Measurements from ENCODE around the gene CLEC1B.
"Not testable (repeated sequence)": the region's sequence is repeated elsewhere in the genome, so short reads cannot be mapped to it uniquely, and the experiment has no call there.

The CLEC1B gene

DNA sequence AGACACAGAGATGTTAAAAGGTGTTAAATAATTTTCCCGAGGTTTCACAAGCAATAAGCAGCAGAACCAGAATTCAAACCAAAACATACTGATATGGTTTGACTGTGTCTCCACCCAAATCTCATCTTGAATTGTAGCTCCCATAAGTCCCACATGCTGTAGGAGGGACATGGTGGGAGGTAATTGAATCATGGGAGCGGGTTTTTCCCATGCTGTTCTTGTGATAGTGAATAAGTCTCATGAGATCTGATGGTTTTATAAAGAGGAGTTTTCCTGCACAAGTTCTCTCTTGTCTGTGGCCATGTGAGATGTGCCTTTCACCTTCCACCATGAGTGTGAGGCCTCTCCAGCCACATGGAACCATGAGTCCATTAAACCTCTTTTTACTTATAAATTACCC lies 24.2 kb downstream of the CLEC1B start:
- DNase-seq (ENCODE audit: low read depth), result not testable (repeated sequence)

- no peak for DNase-seq (ENCODE audit: low read depth)
These were observed 25.0 kb downstream of the CLEC1B start for GRCh38 chr12:9973949-9974348.

- no peak for DNase-seq (ENCODE audit: low read depth)
These were observed 27.7 kb downstream of the CLEC1B start, which contains the start of gene CLEC12A for GRCh38 chr12:9971181-9971580. CLEC12A (plus strand) TSS chr12:9971409; CDS start chr12:9971597, 188 bp downstream.

GRCh38 chr12:9969673-9970072 lies 29.2 kb downstream of the CLEC1B start:
- DNase-seq (ENCODE audit: low read depth), result no peak

DNA sequence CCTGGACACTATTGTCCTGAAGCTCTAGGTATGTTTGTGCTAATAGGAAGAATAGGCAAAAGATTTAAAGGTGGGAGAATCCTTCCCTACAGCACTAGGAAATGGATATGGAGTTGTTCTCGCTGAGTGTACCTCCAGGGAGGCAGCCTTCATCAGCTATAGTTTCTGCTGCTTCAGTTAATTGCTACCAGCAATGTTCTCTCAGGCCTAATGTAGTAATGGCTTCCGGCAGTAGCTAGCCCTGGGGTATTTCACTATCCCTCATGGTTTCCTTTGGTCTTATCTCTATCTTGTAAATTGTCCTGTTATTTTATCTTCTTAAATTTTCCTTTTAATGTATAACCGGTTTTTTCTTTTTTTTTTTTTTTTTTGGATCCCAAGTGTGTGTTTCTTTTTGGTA lies 37.0 kb downstream of the CLEC1B start:
- DNase-seq (ENCODE audit: low read depth), result no peak

- no peak for DNase-seq (ENCODE audit: low read depth)
These were observed 37.8 kb downstream of the CLEC1B start for GRCh38 chr12:9961106-9961505.

GRCh38 chr12:9960590-9960989 lies 38.3 kb downstream of the CLEC1B start:
- DNase-seq (ENCODE audit: low read depth), result no peak

- no peak for DNase-seq (ENCODE audit: low read depth)
These were observed 41.1 kb downstream of the CLEC1B start for GRCh38 chr12:9957834-9958233.

- not testable (repeated sequence) for DNase-seq (ENCODE audit: low read depth)
These were observed 45.8 kb downstream of the CLEC1B start for GRCh38 chr12:9952954-9953729.

GRCh38 chr12:9951026-9951675 lies 47.8 kb downstream of the CLEC1B start:
- DNase-seq (ENCODE audit: low read depth), result no peak

GRCh38 chr12:9948606-9949296 lies 50.2 kb downstream of the CLEC1B start:
- no peak for DNase-seq (ENCODE audit: low read depth)

DNA sequence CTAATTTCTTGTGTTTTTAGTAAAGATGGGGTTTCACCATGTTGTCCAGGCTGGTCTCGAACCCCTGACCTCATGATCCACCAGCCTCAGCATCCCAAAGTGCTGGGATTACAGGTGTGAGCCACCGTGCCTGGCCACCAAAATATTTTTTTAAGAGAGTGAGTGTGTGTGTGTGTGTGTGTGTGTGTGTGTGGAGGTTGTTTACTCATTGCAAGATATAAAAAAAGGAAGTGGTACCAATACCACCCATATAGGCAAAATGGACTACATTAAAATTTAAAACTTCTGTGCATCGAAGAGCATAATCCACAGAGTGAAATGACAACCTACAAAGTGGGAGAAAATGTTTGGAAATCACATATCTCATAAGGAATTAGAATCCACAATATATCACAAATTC lies 51.2 kb downstream of the CLEC1B start:
- no peak for DNase-seq (ENCODE audit: low read depth)

GRCh38 chr12:9944391-9944790 lies 54.5 kb downstream of the CLEC1B start:
- no peak for DNase-seq (ENCODE audit: low read depth)

- DNase-seq (ENCODE audit: low read depth), result no peak
These were observed 55.7 kb downstream of the CLEC1B start for GRCh38 chr12:9943240-9943639.

Measured in stimulated activated CD8-positive, alpha-beta memory T cell treated with anti-CD3 and anti-CD28 coated beads, Interleukin-15, amount 100 ng/mL, for 1 hour (primary cell).